Measurements from ENCODE around the gene DDX39A. TPM values are rescaled to one million over a fixed set of nuclear protein-coding genes. Genes with fewer than 3 reads are reported as not detected.

Gene DDX39A
- total and polyA plus RNA-seq, 12 donors, result 26.7 to 262 (median 46.8) TPM

GRCh38 chr19:14361824-14362223 lies 57.3 kb downstream of the DDX39A start:
- intact Hi-C loops (cut with DNase I), result no loop called here
- Histone ChIP-seq H3K4me1 (replicated peaks in 1 of 2) (peaks cover 0 to 14% of the 10 kb centered on the region in 2 donors), H3K9me3 (replicated peaks in 1 of 3) (no peaks in the 10 kb centered on the region), H3K36me3 (replicated peaks in 1 of 2) (no peaks in the 10 kb centered on the region), H3K27me3 (no peaks in the 10 kb centered on the region), H3K27ac (no peak overlapping the region), H3K4me3 (no peak overlapping the region)
- 51 to 71% (median 64%) methylated on average over 7 of the region's 7 CpGs for WGBS, 4 donors
- TF ChIP-seq, protein P1, sequence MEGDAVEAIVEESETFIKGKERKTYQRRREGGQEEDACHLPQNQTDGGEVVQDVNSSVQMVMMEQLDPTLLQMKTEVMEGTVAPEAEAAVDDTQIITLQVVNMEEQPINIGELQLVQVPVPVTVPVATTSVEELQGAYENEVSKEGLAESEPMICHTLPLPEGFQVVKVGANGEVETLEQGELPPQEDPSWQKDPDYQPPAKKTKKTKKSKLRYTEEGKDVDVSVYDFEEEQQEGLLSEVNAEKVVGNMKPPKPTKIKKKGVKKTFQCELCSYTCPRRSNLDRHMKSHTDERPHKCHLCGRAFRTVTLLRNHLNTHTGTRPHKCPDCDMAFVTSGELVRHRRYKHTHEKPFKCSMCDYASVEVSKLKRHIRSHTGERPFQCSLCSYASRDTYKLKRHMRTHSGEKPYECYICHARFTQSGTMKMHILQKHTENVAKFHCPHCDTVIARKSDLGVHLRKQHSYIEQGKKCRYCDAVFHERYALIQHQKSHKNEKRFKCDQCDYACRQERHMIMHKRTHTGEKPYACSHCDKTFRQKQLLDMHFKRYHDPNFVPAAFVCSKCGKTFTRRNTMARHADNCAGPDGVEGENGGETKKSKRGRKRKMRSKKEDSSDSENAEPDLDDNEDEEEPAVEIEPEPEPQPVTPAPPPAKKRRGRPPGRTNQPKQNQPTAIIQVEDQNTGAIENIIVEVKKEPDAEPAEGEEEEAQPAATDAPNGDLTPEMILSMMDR (IDR thresholded peaks at IDR 0.05), result peak in 2 of 6 experiments; percentile 14
- no peak for TF ChIP-seq POLR2A (IDR thresholded peaks at IDR 0.05)
- DNase-seq, result no peak

Other genes starting within 250 kb of the DDX39A start
- gene ADGRL1, start 213.2 kb downstream of the DDX39A start, total RNA-seq, result 10 to 100 TPM in 7 of 9 donors, 1 to 10 TPM in 2; 2.7 to 24.4 (median 13.0) TPM
- gene ADGRL1, start 213.2 kb downstream of the DDX39A start, polyA plus RNA-seq, result 10 to 100 TPM in 1 of 3 donors, 1 to 10 TPM in 2; 2.2 to 25.7 (median 7.8) TPM
- 100 to 1,000 TPM in 1 of 9 donors, 10 to 100 TPM in 7, 1 to 10 TPM in 1; 7.4 to 103 (median 70.6) TPM for gene ADGRE5, start 37.9 kb downstream of the DDX39A start, total RNA-seq
- 10 to 100 TPM; 11.7 to 25.8 (median 15.9) TPM for gene ADGRE5, start 37.9 kb downstream of the DDX39A start, polyA plus RNA-seq
- gene PKN1, start 14.0 kb upstream of the DDX39A start, total RNA-seq, result 100 to 1,000 TPM in 7 of 9 donors, 10 to 100 TPM in 2; 49.9 to 184 (median 122) TPM
- 100 to 1,000 TPM in 2 of 3 donors, 10 to 100 TPM in 1; 27.5 to 209 (median 118) TPM for gene PKN1, start 14.0 kb upstream of the DDX39A start, polyA plus RNA-seq
- 10 to 100 TPM in 1 of 9 donors, 1 to 10 TPM in 8; 2.0 to 31.1 (median 4.5) TPM for gene PTGER1, start 56.0 kb upstream of the DDX39A start, total RNA-seq
- 1 to 10 TPM in 2 of 3 donors, not detected in 1; 1.9 to 4.8 TPM for gene PTGER1, start 56.0 kb upstream of the DDX39A start, polyA plus RNA-seq
- 100 to 1,000 TPM in 1 of 9 donors, 10 to 100 TPM in 8; 52.2 to 107 (median 62.3) TPM for gene GIPC1, start 76.8 kb upstream of the DDX39A start, total RNA-seq
- gene GIPC1, start 76.8 kb upstream of the DDX39A start, polyA plus RNA-seq, result 10 to 100 TPM; 26.6 to 85.7 (median 74.3) TPM
- gene DNAJB1, start 99.1 kb upstream of the DDX39A start, total RNA-seq, result 100 to 1,000 TPM in 7 of 9 donors, 10 to 100 TPM in 2; 86.9 to 273 (median 142) TPM
- 100 to 1,000 TPM in 1 of 3 donors, 10 to 100 TPM in 2; 42.5 to 192 (median 45.5) TPM for gene DNAJB1, start 99.1 kb upstream of the DDX39A start, polyA plus RNA-seq
- 100 to 1,000 TPM; 108 to 282 (median 198) TPM for gene TECR, start 110.3 kb upstream of the DDX39A start, total RNA-seq
- 100 to 1,000 TPM; 212 to 610 (median 550) TPM for gene TECR, start 110.3 kb upstream of the DDX39A start, polyA plus RNA-seq
- 100 to 1,000 TPM; 170 to 658 (median 357) TPM for gene NDUFB7, start 152.7 kb upstream of the DDX39A start, total RNA-seq
- 100 to 1,000 TPM in 2 of 3 donors, 10 to 100 TPM in 1; 19.1 to 848 (median 637) TPM for gene NDUFB7, start 152.7 kb upstream of the DDX39A start, polyA plus RNA-seq
- not detected for gene CLEC17A, start 163.7 kb upstream of the DDX39A start, total RNA-seq
- under 1 TPM in 2 of 3 donors, not detected in 1; 0.03 to 0.16 TPM for gene CLEC17A, start 163.7 kb upstream of the DDX39A start, polyA plus RNA-seq

All from adrenal gland (tissue), 12 donors.